Activated CD4-positive, alpha-beta T cell treated with anti-CD3 and anti-CD28 coated beads, Interleukin-2, amount 50 U/mL, for 24 hours (primary cell): ENCODE data around the gene ANKRD29.
"Not testable (repeated sequence)": the region's sequence is repeated elsewhere in the genome, so short reads cannot be mapped to it uniquely, and the experiment has no call there.

Experiments used
- DNase-seq, 2 donors: peaks; one replicate each; pipeline ENCODE4 v3.0.0-alpha.2; 2020; ENCODE audit warnings: low read depth in 1 of 2, low spot score in 1 of 2

ANKRD29 gene

GRCh38 chr18:23616258-23616657 is 46.5 kb downstream of the ANKRD29 start:
- no peak for DNase-seq

GRCh38 chr18:23614891-23615290 is 47.8 kb downstream of the ANKRD29 start:
- DNase-seq = no peak

- DNase-seq = no peak
Observed at GRCh38 chr18:23614413-23614812, 48.3 kb downstream of the ANKRD29 start.

- not testable (repeated sequence) for DNase-seq
Observed at GRCh38 chr18:23613091-23613475, 49.6 kb downstream of the ANKRD29 start.

GRCh38 chr18:23612434-23613090 is 50.1 kb downstream of the ANKRD29 start:
- DNase-seq = no peak

- no peak for DNase-seq
Observed at GRCh38 chr18:23609390-23610023, 53.2 kb downstream of the ANKRD29 start.

- no peak for DNase-seq
Observed at GRCh38 chr18:23608211-23608610, 54.5 kb downstream of the ANKRD29 start.

GRCh38 chr18:23605941-23606340 is 56.8 kb downstream of the ANKRD29 start:
- DNase-seq = no peak

GRCh38 chr18:23599809-23600208 is 62.9 kb downstream of the ANKRD29 start:
- DNase-seq = no peak

GRCh38 chr18:23596183-23596582 is 66.5 kb downstream of the ANKRD29 start:
- DNase-seq = no peak

- DNase-seq = no peak
Observed at GRCh38 chr18:23595591-23595990, 67.1 kb downstream of the ANKRD29 start.

GRCh38 chr18:23593720-23594119 is 69.0 kb downstream of the ANKRD29 start:
- no peak for DNase-seq

GRCh38 chr18:23592911-23593310 is 69.8 kb downstream of the ANKRD29 start:
- DNase-seq = no peak

GRCh38 chr18:23591011-23591410 is 71.7 kb downstream of the ANKRD29 start:
- DNase-seq = no peak

- DNase-seq = no peak
Observed at GRCh38 chr18:23588836-23589560, 73.7 kb downstream of the ANKRD29 start.

GRCh38 chr18:23587220-23587642 is 75.5 kb downstream of the ANKRD29 start:
- no peak for DNase-seq

- DNase-seq = peak; percentile 83 to 89
Observed at GRCh38 chr18:23586249-23587196, 76.2 kb downstream of the ANKRD29 start, which contains the start of gene NPC1. Gene NPC1 (minus strand): TSS chr18:23586506. CDS start chr18:23586343, 163 bp downstream.

GRCh38 chr18:23585897-23586248 is 76.8 kb downstream of the ANKRD29 start:
- DNase-seq = no peak

- no peak for DNase-seq
Observed at GRCh38 chr18:23585007-23585871, 77.5 kb downstream of the ANKRD29 start.
